HEK293 (cell line): ENCODE data around the gene CLMN.

ENCODE experiments used
- CTCF ChIA-PET: fragments of 350-600 bp; formaldehyde crosslinking; extraction: SDS; loops from one replicate; lab custom pipeline; 2021; ENCODE audit warnings: antibody characterized with exemption; lab: Yijun Ruan, JAX
- POLR2A ChIA-PET: fragments of 300-600 bp; formaldehyde crosslinking; extraction: SDS; loops from one replicate; lab custom pipeline; 2020; ENCODE audit warnings: antibody characterized with exemption, inconsistent platforms; lab: Yijun Ruan, JAX
- H3K27ac ChIP-seq: fragments of 200-500 bp; sonication (Bioruptor generic); 2 replicates; pipeline ENCODE4 v1.5.1; 2014; ENCODE audit warnings: low read depth, low read length, control low read depth, inconsistent platforms; ENCODE audit errors: extremely low read depth
- H3K36me3 ChIP-seq, 2 experiments: fragments of 200-500 bp in 1 of 2; sonication (Bioruptor generic) in 1 of 2; 1 replicate in 1 of 2; 2 replicates in 1 of 2; pipeline ENCODE4 v1.5.1; 2014 to 2017; ENCODE audit warnings: inconsistent platforms in 2 of 2, low read length in 2 of 2; ENCODE audit not compliant: control insufficient read depth in 2 of 2, insufficient read depth in 1 of 2
- H3K4me1 ChIP-seq: fragments of 200-500 bp; sonication (Bioruptor generic); 2 replicates; pipeline ENCODE4 v1.5.1; 2014; ENCODE audit warnings: mild to moderate bottlenecking, low read length, inconsistent platforms; ENCODE audit not compliant: control insufficient read depth, insufficient read depth
- H3K4me3 ChIP-seq: 2 replicates; pipeline ENCODE4 v1.5.1; 2011; ENCODE audit warnings: low read depth, mild to moderate bottlenecking, control low read depth, low read length, moderate library complexity
- H3K9me3 ChIP-seq: fragments of 200-500 bp; sonication (Bioruptor generic); 2 replicates; pipeline ENCODE4 v1.5.1; 2014; ENCODE audit warnings: low read depth, low read length, inconsistent platforms; ENCODE audit not compliant: control insufficient read depth, insufficient read depth
- KLF1 ChIP-seq: fragments of 450-650 bp; formaldehyde crosslinking; IDR thresholded peaks from 2 replicates; pipeline ENCODE4 v1.5.1; 2016; ENCODE audit warnings: missing biosample characterization, missing genetic modification characterization
- PRDM1 ChIP-seq: fragments of 450-650 bp; formaldehyde crosslinking; IDR thresholded peaks from 2 replicates; pipeline ENCODE4; 2016; ENCODE audit warnings: missing biosample characterization, missing genetic modification characterization
- SCRT2 ChIP-seq: fragments of 450-650 bp; formaldehyde crosslinking; IDR thresholded peaks from 2 replicates; pipeline ENCODE4 v1.5.1; 2016; ENCODE audit warnings: missing biosample characterization, missing genetic modification characterization
- ZBTB1 ChIP-seq: fragments of 450-650 bp; formaldehyde crosslinking; IDR thresholded peaks from 2 replicates; pipeline ENCODE4 v1.5.1; 2016; ENCODE audit warnings: missing biosample characterization, missing genetic modification characterization
- ZBTB20 ChIP-seq: fragments of 450-650 bp; formaldehyde crosslinking; IDR thresholded peaks from 2 replicates; pipeline ENCODE4 v1.5.1; 2016; ENCODE audit warnings: missing biosample characterization, missing genetic modification characterization
- ZNF169 ChIP-seq: fragments of 450-650 bp; formaldehyde crosslinking; IDR thresholded peaks from 2 replicates; pipeline ENCODE4 v1.5.1; 2016; ENCODE audit warnings: missing biosample characterization, missing genetic modification characterization
- ZNF202 ChIP-seq: fragments of 450-650 bp; formaldehyde crosslinking; IDR thresholded peaks from 2 replicates; pipeline ENCODE4 v1.5.1; 2016; ENCODE audit warnings: missing biosample characterization, missing genetic modification characterization, borderline replicate concordance
- ZNF239 ChIP-seq: fragments of 450-650 bp; formaldehyde crosslinking; IDR thresholded peaks from 2 replicates; pipeline ENCODE4 v1.5.1; 2016; ENCODE audit warnings: missing biosample characterization, missing genetic modification characterization
- ZNF266 ChIP-seq: fragments of 450-650 bp; formaldehyde crosslinking; IDR thresholded peaks from 2 replicates; pipeline ENCODE4 v1.5.1; 2016; ENCODE audit warnings: missing biosample characterization, missing genetic modification characterization, low read depth
- ZNF488 ChIP-seq: fragments of 450-650 bp; formaldehyde crosslinking; IDR thresholded peaks from 2 replicates; pipeline ENCODE4 v1.5.1; 2016; ENCODE audit warnings: missing biosample characterization, missing genetic modification characterization
- ZNF544 ChIP-seq: fragments of 450-650 bp; formaldehyde crosslinking; IDR thresholded peaks from 2 replicates; pipeline ENCODE4 v1.5.0; 2017; ENCODE audit warnings: missing biosample characterization, missing genetic modification characterization
- ZNF654 ChIP-seq: fragments of 450-650 bp; formaldehyde crosslinking; IDR thresholded peaks from 2 replicates; pipeline ENCODE4 v1.5.1; 2016; ENCODE audit warnings: low read depth, missing biosample characterization, missing genetic modification characterization
- ZNF777 ChIP-seq: fragments of 450-650 bp; formaldehyde crosslinking; IDR thresholded peaks from 2 replicates; pipeline ENCODE4 v1.5.1; 2017; ENCODE audit warnings: missing biosample characterization, missing genetic modification characterization, borderline replicate concordance
- TF ChIP-seq, protein P1 (sequence below): fragments of 450-650 bp; formaldehyde crosslinking; IDR thresholded peaks from 2 replicates; pipeline ENCODE4 v1.5.1; 2016; ENCODE audit warnings: missing biosample characterization, missing genetic modification characterization
- TF ChIP-seq, protein P2 (sequence below): fragments of 450-650 bp; formaldehyde crosslinking; IDR thresholded peaks from 2 replicates; pipeline ENCODE4 v1.5.1; 2016; ENCODE audit warnings: missing biosample characterization, missing genetic modification characterization, borderline replicate concordance
- TF ChIP-seq, protein P3 (sequence below): fragments of 450-650 bp; formaldehyde crosslinking; IDR thresholded peaks from 2 replicates; pipeline ENCODE4 v1.5.1; 2017; ENCODE audit warnings: missing biosample characterization, missing genetic modification characterization
- TF ChIP-seq, protein P4 (sequence below): fragments of 450-650 bp; IDR thresholded peaks from 2 replicates; pipeline ENCODE4 v1.5.1; 2018; ENCODE audit warnings: missing biosample characterization, mild to moderate bottlenecking, missing genetic modification characterization
- TF ChIP-seq, protein P5 (sequence below): fragments of 450-650 bp; formaldehyde crosslinking; IDR thresholded peaks from 2 replicates; pipeline ENCODE4 v1.5.1; 2016; ENCODE audit warnings: missing biosample characterization, missing genetic modification characterization

The CLMN gene

DNA sequence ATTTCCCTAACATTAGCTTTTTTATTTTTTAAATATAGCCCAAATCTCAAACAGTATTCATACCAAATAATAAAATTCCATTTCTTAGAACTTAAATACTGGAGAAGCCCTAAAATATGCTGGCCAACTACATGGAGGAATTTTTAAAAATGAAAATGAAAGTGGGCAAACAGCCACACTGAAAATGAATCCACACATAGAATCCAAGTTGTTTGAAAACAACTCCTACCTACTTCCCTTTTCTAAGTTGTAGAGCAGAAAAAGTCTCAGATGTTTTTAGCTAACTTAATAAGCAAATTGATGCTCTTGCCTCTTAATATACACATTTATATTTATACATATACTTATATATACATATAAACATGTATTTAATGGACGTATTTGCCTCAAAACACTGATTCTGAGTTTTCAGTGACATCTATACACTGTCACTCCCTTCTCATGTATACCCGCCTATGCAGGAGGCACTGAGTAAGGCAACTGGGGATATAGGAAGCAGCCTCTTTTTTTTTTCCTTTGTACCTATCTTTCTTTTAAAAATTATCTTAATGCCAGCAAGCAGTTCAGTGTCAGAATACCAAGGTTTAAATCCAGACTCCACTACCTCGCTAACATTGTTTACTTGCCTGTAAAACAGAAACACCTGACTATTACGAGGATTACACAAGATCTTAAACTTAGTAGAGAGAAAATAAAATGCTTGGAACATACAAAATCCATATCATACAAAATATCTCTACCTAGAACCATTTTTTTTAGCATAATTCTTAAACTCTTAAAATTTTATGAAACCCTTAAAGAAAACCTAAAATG is 175.7 kb downstream of the CLMN start:
- TF ChIP-seq, protein P1, sequence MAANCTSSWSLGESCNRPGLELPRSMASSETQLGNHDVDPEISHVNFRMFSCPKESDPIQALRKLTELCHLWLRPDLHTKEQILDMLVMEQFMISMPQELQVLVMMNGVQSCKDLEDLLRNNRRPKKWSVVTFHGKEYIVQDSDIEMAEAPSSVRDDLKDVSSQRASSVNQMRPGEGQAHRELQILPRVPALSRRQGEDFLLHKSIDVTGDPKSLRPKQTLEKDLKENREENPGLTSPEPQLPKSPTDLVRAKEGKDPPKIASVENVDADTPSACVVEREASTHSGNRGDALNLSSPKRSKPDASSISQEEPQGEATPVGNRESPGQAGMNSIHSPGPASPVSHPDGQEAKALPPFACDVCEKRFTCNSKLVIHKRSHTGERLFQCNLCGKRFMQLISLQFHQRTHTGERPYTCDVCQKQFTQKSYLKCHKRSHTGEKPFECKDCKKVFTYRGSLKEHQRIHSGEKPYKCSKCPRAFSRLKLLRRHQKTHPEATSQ = no peak
- TF ChIP-seq ZNF202 (no peak), ZBTB1 (no peak), ZBTB20 (tag by site-specific recombination) (no peak), ZNF544 (tag by site-specific recombination) (no peak), ZNF266 (tag by site-specific recombination) (no peak), ZNF488 (no peak), ZNF777 (tag by site-specific recombination) (no peak), ZNF654 (tag by site-specific recombination) (no peak), PRDM1 (tag by site-specific recombination) (no peak), ZNF239 (tag by site-specific recombination) (no peak), KLF1 (tag by site-specific recombination) (no peak), ZNF169 (no peak), SCRT2 (no peak)
- TF ChIP-seq, protein P2, sequence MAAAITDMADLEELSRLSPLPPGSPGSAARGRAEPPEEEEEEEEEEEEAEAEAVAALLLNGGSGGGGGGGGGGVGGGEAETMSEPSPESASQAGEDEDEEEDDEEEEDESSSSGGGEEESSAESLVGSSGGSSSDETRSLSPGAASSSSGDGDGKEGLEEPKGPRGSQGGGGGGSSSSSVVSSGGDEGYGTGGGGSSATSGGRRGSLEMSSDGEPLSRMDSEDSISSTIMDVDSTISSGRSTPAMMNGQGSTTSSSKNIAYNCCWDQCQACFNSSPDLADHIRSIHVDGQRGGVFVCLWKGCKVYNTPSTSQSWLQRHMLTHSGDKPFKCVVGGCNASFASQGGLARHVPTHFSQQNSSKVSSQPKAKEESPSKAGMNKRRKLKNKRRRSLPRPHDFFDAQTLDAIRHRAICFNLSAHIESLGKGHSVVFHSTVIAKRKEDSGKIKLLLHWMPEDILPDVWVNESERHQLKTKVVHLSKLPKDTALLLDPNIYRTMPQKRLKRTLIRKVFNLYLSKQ (tag by site-specific recombination) = no peak
- TF ChIP-seq, protein P3, sequence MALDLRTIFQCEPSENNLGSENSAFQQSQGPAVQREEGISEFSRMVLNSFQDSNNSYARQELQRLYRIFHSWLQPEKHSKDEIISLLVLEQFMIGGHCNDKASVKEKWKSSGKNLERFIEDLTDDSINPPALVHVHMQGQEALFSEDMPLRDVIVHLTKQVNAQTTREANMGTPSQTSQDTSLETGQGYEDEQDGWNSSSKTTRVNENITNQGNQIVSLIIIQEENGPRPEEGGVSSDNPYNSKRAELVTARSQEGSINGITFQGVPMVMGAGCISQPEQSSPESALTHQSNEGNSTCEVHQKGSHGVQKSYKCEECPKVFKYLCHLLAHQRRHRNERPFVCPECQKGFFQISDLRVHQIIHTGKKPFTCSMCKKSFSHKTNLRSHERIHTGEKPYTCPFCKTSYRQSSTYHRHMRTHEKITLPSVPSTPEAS (tag by site-specific recombination) = no peak
- TF ChIP-seq, protein P4, sequence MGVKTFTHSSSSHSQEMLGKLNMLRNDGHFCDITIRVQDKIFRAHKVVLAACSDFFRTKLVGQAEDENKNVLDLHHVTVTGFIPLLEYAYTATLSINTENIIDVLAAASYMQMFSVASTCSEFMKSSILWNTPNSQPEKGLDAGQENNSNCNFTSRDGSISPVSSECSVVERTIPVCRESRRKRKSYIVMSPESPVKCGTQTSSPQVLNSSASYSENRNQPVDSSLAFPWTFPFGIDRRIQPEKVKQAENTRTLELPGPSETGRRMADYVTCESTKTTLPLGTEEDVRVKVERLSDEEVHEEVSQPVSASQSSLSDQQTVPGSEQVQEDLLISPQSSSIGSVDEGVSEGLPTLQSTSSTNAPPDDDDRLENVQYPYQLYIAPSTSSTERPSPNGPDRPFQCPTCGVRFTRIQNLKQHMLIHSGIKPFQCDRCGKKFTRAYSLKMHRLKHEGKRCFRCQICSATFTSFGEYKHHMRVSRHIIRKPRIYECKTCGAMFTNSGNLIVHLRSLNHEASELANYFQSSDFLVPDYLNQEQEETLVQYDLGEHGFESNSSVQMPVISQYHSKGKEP (tag by site-specific recombination) = no peak
- TF ChIP-seq, protein P5, sequence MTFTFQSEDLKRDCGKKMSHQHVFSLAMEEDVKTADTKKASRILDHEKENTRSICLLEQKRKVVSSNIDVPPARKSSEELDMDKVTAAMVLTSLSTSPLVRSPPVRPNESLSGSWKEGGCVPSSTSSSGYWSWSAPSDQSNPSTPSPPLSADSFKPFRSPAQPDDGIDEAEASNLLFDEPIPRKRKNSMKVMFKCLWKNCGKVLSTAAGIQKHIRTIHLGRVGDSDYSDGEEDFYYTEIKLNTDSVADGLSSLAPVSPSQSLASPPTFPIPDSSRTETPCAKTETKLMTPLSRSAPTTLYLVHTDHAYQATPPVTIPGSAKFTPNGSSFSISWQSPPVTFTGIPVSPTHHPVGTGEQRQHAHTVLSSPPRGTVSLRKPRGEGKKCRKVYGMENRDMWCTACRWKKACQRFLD (tag by site-specific recombination) = no peak
- TF ChIP-seq, all 188 proteins: peak for 0
- Histone ChIP-seq H3K36me3 (peaks cover 0 to 6% of the 10 kb centered on the region in 2 experiments; a peak in 1 of 3 replicates), H3K27ac (no peak overlapping the region), H3K4me3 (no peak overlapping the region), H3K9me3 (no peaks in the 10 kb centered on the region), H3K4me1 (peaks cover 22% of the 10 kb centered on the region)
- ChIA-PET POLR2A (no interaction called here), CTCF (no interaction called here)
